Stimulated activated CD4-positive, alpha-beta T cell treated with anti-CD3 and anti-CD28 coated beads, Interleukin-15, amount 100 ng/mL, for 1 hour (primary cell): ENCODE data around the gene TMED6.

ENCODE experiments used
- DNase-seq, 2 donors: peaks; one replicate each; pipeline ENCODE4 v3.0.0-alpha.2; 2020; ENCODE audit warnings: low read depth in 1 of 2, low spot score in 1 of 2

The TMED6 gene

DNA sequence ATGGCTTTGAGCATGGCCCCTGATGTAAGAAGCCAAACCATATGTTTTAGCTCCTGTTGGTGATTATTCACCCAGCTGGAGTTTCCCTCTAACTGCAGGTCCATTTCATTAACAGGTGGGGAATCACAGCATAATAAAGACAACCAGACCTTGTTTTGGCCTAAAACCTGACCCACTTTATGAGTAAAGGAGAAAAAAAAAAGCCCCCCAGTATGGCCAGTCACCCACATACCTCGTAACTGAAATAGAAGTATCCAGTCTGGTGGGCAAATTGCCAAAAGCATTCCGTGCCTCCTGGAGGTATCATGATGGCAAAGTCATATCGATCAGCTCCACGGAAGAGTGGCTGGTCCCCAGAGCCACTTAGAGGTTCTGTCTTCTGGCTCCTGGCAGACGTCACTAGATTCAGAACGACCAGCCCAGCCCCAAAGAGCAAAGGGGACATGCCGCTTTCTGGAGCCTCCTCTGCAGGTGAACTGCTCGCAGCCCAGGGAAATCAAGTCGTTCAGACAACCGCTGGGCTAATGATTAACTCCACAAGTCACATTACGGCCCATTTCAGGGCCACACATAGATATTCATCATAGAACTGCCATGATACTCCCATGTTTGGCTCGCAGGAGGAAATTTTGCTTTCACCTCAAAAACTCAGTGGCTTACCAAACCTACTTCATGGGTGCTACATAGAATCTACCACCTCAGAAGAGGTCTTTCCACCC, at the start of gene TMED6:
TSS of gene TMED6 (minus strand) at position 478 of the 719 bp plus-strand sequence. CDS start at position 445, 33 bp downstream.
- no peak for DNase-seq

DNA sequence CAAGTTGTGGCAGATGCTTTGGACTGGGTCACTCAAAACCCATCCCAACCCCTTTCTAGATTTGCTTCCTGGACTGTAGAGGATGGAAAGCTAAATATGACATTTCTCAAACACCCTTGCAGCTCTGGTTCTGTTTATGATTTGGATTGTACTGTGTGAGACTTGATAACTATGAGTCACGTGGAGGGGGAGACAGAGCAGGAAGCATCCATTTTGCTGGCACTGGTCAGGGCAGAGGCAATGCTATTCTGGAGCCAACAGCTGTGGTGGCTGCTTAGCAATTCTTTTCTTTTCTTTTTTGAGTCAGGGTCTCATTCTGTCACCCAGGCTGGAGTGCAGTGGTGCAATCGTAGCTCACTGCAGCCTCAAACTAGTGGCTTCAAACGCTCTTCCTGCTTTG, 47.8 kb upstream of the TMED6 start:
- DNase-seq, result no peak

DNA sequence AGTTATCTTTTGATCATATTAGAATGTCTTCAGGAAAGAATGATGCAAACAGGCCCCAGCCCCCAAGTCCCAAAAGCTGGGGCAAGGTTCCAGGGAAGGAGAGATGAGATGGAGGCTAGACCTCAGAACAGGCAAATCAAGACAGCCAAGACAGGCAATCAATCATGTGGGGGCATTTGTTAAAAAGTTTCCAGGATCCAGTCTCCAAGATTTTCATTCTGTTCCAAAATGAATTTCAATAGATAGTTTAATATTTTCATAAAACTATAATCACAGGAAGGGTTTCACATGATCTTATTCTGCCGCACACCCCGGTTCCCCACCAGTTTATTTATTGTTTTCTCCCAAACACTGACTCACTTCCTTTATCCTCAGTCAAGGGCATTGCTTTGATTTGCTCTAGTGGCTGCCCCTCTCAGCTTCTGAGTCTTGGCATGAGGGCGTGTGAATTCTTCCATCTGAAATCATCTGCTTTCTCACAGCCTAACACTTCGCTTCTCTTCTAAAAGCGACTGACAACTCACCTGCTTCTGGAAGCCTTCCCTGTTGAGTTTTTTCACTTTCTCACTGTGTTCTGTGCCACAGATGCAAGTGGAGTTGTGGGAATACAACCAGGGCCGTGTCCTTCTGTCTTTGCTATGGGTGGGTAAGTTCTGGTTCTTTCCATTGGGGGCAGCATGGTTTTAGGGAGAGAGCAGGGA, 46.4 kb upstream of the TMED6 start:
- no peak for DNase-seq

DNA sequence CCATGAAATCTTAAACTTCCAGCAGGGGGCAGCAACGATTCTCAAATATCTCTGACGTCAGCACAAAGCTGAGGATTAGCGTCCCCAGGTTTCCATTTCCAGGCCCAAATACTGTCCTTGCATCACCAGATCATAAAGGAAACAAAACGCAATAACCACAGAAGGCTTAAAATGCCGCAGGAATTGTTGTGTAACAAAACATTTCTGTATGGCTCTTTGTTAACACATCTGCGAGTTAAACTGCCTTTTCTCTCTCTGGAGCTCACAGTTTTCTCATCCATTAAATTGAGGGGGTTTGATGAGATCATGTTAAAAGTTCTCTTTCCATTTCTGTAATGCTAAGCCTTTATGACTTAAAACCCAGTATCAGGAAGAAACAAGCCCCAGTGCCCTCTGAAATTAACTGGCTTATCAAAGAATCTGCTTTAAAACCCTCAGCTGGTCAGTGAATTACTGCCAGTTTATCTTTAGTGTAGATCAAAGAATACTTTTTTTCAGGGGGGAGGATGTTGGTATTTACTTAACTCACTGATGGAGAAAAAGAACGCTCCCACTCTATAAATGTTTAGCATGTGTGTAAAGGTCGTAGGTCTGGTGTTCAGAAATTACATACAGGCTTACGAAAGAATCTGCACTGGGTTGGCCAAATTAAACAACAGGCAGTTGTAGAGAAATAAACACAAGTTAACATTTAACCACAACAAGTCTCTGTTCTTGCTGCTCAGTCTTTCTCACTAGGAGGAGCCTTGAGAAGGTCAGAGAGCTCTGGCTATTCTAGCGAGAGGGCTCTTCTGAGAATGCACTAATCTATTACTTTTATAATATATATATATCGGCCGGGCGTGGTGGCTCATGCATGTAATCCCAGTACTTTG, 44.8 kb upstream of the TMED6 start:
- DNase-seq, result peak in 1 of 2 donors; percentile 22

DNA sequence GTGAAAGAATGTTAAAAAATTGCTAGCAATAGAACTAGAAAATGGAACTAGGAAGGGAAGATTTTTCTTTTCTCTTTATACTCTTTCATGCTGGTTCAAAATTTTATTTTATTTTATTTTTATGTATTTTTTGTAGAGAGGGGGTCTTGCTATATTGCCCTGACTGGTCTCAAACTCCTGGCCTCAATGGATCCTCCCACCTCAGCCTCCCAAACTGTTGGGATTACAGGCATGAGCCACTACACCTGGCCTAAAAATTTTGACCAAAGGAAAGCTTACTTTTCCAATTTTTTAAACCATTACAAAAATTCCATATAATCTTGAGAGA, 44.2 kb upstream of the TMED6 start:
- no peak for DNase-seq

DNA sequence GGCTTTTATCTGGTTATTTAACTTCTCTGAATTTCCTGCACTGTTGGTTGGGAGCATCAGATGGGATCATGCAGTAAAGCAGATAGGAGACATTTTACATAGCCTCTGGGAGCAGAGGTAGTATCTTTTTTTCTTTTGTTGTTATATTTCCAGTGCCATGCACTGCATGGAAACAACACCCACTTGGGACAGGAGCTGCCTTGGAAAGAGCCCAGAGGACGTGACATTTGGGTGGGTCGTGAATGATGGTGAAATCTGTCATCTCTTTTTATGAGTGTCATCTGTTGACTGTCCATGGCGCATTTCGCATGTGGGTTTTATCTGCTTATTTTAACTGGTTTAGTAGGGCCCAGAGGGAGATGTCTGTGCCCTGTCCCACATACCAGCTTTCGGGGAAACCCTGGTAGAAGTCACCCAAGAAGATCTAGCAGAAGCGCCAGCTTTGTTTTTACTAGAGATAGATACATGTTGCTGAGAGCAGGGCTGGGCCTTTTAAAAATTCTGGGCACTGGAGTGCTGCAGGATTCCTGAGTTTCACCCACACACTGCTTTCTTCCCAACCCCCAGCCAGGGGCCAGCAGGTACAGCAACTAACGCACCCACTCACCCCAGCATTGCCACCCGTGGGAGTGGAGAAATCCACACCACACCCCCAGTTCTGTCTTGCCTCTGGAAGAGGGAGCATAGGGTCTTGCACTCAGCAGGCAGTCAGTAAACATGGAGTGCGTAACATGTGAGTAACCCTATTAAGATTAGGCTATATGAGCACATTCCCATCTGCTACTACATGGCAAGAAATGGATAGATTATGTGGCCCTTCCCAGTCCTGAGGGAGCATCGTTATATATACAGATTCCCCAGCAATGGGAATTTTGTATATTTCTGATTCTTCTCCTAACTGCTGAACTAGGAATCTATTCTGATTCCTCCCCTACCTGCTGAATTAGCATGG, 42.6 kb upstream of the TMED6 start:
- DNase-seq, result no peak

DNA sequence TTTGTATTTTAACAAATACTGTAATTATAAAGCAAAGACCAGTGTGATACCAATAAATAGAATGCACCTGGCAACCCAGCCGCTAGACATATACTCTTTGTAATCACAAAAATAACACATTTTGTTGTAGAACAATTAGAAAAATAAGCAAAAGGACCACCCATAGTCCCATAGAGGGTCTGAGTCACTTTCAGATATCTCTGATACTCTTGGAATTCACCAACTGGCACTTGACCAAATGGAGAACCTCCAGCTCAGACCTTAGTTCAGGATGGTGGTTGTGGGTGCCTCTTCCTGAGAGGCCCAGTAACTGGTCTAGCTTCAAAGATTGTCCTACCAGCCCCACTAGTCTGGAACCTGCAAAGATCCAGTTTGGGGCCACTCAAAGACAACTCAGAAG, 35.0 kb upstream of the TMED6 start:
- DNase-seq, result no peak

DNA sequence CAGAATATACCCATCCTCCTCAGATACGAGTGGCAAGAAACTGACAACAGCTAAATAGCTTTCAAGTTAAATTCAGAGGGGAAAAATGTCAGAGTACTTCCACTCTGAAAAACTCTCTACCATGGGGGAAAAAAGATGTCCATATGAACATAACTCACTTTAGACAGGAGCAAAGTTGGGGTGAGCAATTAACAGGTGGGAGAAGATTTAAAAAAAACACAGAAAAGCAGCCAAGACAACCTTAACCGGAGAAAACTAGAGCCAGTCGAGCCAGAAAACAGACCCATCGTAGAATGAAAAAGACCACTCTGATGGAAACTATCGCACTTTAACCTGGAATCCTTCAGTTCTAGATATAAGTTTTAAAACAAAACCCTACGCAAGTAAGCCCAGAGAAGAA, 33.4 kb upstream of the TMED6 start:
- no peak for DNase-seq

DNA sequence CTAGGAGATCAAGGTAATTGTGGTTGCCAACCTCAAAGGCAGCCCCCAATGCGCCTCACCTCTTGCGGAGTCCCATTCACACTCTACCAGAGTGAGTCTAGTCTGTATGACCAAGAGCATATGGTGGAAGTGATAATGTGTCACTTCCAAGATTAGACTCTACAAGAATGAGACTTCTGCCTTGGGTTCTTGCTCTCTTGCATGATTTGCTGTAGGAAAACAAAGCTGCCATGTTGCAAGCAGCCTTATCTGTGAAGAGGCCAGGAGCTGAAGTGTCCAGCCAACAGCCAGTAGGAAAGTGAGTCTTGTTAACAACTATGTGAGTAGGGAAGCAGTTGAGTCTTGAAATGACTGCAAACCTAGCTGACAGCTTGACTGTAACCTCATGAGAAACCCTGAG, 30.8 kb upstream of the TMED6 start:
- no peak for DNase-seq

DNA sequence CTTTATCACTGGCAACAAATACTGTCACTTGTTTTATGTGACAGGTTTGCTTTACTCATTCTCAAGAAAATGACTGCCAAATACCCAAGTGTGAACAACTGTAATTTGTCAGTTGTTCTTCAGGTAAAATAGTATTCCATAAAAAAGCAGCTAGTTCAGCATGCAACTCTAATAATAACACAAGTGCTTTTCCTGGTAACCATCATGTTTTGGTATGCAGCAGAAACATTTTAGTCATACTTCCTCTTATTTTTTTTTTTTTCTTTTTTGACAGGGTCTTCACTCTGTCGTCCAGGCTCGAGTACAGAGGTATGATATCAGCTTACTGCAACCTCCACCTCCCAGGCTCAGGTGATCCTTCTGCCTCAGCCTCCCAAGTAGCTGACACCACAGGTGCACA, 29.6 kb upstream of the TMED6 start:
- DNase-seq, result no peak

DNA sequence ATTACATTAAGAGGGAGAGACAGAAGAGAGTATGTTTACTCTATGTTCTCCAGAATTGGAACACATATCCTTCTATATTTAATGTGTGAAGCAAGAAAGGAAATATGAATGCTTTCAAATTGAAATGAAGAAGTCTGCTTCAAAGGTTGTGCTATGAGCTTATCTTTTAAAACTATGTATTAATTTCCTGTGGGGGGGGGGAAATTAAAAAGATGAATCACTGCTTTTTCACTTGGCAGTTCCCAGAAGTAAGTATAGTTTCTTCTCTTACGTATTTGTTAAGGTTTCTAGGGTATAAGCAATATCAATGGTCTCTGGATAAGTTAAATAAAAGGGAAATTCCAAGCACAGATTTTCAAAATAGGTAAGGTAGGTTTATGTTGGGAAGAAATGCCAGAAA, 27.2 kb upstream of the TMED6 start:
- DNase-seq, result no peak

DNA sequence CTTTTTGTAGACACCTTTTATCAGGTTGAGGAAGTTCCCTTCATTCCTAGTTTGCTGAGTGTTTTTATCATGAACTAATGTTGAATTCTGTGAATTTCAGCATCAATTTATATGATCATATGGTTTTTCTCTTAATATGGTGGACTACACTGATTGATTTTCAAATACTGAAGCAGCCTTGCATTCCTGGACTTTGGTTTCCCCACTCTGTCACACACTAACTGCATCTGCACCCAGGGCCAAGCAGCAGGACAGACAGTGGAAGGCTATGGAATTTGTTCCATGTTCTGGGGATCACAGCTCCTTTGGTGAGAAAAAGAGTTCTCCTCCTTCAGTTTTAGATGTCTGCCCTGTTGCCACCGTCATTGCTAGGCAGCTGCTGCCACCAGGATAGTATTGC, 26.4 kb upstream of the TMED6 start:
- DNase-seq, result no peak

DNA sequence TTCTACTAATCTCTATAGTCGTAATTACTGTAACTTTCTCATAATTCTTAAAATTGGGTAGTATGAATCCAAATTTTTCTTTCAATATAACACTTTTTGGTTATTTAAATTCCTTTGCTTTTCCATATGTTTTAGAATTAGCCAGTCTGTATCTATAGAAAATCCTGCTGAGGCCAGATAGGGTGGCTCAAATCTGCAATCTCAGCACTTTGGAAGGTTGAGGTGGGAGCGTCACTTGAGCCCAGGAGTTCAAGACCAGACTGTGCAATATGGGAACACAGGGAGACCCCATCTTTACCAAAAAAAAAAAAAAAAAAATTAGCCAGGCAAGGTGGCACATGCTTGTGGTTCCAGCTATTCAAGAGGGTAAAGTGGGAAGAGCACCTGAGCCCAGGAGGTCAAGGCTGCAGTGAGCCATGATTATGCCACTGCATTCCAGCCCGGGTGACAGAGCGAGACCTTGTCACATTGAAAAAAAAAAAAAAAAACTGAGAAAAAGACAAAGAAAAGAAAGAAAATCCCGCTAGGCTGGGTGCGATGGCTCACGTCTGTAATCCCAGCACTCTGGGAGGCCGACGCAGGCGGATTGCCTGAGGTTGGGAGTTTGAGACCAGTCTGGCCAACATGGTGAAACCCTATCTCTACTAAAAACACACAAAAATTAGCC, 24.9 kb upstream of the TMED6 start:
- no peak for DNase-seq

DNA sequence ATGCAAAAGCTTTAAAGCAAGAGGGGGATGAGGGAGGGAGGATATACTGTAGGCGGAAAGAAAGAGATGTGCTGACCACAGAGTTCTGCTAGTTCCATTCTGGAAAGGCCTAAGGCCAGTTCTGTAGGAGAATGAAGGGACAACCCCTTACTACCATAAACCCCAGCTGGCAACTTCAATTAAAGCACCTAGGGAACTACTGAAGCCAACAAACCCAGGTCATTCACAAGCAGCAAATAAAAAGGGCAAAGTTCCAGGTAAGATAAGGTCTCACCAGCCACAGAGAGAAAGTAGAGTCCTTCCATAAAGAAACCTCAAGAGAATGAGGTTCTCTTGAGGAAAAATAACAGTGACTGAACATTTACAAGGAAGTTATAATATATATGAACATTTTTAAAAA, 21.4 kb upstream of the TMED6 start:
- DNase-seq, result no peak

DNA sequence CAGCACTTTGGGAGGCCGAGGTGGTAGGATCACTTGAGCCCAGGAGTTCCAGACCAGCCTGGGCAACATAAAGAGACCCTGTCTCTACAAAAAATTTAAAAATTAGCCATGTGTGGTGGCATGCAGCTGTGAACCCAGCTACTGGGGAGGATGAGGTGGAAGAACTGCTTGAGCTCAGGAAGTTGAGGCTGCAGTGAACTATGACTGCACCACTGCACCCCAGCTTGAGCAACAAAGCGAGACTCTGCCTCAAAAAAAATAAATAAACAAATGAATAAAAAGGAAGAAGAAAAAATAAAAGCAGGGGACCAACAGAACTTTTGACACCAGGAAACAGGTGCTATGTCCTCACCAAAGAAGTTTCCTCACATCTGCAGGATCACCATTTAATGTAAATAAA, 20.0 kb upstream of the TMED6 start:
- DNase-seq, result no peak

DNA sequence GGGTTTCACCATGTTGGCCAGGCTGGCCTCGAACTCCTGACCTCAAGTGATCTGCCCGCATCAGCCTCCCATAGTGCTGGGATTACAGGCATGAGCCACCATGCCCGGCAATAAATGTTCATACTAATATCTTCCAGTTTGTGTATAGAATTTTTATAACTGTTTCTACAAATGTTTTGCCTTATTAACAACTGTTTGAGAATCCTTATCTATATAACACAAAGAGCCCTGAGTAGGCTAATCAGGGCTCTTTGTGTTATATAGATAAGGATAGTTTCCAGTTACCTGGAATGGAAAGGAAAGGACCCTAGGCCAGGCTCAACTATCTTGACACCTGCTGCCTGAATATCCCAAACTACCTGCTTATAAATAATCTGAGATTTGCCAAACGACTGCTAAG, 17.3 kb upstream of the TMED6 start:
- DNase-seq, result no peak

DNA sequence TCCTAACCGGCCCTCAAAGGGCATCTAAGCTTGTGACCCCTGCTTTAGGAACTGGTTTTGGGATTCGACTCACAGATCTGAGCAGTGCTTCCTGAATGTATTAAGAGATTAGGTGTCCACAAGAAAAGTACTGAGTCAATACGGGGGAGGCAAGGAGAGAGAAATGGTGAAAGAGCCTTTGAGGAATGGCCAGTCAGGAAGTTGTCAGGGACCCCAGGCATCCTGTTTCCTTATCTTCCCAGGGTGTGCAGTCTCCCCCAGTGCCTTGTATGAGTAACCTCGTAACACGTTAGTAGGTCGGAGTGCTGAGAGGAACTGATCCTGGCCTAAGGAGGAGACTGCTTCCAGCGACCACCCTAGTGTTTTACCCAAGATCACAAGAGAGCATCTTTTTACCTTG, 16.4 kb upstream of the TMED6 start:
- DNase-seq, result no peak

DNA sequence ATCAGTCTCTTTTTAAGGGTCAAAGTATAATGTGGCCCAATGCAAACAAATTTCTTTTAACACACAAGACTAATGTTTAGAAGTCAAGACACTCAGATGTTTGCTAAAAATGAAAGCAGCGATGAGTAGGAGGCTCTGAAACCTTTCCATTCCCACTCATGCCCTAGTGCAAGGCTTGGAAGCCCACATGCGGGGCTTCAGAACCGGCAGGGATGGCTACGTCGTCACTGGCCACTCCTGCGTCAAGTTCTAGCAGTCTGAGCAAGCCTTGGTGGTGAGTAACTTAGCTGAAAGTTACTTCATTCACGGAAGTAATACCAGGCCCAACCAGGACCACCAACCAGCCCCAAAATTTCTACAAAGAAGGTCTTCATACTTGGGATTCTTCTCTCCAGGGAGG, 14.8 kb upstream of the TMED6 start:
- no peak for DNase-seq

DNA sequence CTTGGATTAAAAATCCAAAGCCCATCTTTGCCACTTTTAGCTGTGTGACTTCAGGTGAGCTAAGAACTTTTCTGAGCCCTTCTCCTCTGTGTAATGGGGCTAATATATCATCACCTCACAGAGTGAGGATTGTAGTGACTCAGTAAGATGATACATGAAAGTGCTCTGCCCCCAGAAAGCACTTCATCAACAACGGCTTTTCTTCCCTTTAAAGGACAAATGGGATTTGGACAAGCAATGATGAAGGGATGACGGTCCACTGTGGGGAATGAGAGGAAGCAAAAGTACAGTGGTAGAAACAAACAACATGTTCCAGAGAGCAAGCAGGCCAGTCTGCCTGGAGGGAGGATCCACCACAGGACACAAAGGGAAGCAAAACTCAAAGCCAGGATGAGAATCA, 14.3 kb upstream of the TMED6 start:
- no peak for DNase-seq

DNA sequence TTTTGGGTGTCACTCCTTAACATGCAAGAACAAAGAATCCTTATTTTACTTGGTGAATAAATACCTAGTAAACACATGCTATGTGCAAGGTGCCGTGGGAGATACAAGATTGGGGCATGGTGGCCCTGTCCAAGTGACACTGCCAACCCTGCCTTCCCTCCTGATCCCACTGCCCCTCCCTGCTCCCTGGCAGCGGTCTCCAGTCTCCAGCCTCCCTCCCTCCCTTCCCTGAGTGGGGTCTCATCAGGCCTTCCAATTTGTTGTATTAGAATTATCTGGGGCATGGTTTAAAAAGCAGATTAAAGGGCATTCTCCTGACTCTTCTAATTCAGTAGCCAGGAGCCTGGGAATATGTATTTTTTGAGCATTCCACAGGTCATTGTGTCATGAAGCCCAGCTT, 12.5 kb upstream of the TMED6 start:
- DNase-seq, result no peak
